Heart right ventricle (tissue), 16 donors: Measurements from ENCODE around the gene CHMP2A. TPM values are rescaled to one million over a fixed set of nuclear protein-coding genes. Genes with fewer than 3 reads are reported as not detected.
A peak's percentile ranks its signal among the peaks of the same experiment; 100 is the strongest.
"Not testable (repeated sequence)": the region's sequence is repeated elsewhere in the genome, so short reads cannot be mapped to it uniquely, and the experiment has no call there.

Source experiments
- ATAC-seq, 8 donors: fragments of 200-7000 bp; cut with Tn5 transposase; one replicate each; pipeline ENCODE4 v1.9.1; 2020; ENCODE audit warnings: mild to moderate bottlenecking in 8 of 8, moderate library complexity in 8 of 8, moderate number of reproducible peaks in 1 of 8
- DNase-seq, 2 donors: peaks; one replicate each; pipeline ENCODE4 v3.0.0-alpha.2; 2020
- H3K27ac ChIP-seq, 10 donors: fragments of 200-600 bp; sonication (generic) in 2 of 10; one replicate each; pipeline versions ENCODE4 v1.5.0 to v1.8.0; 2020 to 2022; ENCODE audit warnings: mild to moderate bottlenecking in 3 of 10
- H3K27me3 ChIP-seq, 7 donors: fragments of 200-600 bp; one replicate each; pipeline ENCODE4 v1.8.0; 2021 to 2022; ENCODE audit warnings: mild to moderate bottlenecking in 2 of 7
- H3K36me3 ChIP-seq, 9 donors: fragments of 200-600 bp; sonication (generic) in 1 of 9; one replicate each; pipeline versions ENCODE4 v1.5.0 to v1.8.0; 2020 to 2022; ENCODE audit warnings: mild to moderate bottlenecking in 2 of 9
- H3K4me1 ChIP-seq, 9 donors: fragments of 200-600 bp; sonication (generic) in 1 of 9; one replicate each; pipeline versions ENCODE4 v1.5.0 to v1.8.0; 2020 to 2022; ENCODE audit warnings: mild to moderate bottlenecking in 4 of 9
- H3K4me3 ChIP-seq, 10 donors: fragments of 200-600 bp; sonication (generic) in 2 of 10; one replicate each; pipeline versions ENCODE4 v1.5.0 to v1.8.0; 2020 to 2022; ENCODE audit warnings: mild to moderate bottlenecking in 7 of 10, moderate library complexity in 2 of 10
- H3K9me3 ChIP-seq, 11 donors: fragments of 200-600 bp in 10 of 11; sonication (generic) in 2 of 11; one replicate each; pipeline versions ENCODE4 v1.5.0 to v1.8.0; 2013 to 2022; ENCODE audit warnings: mild to moderate bottlenecking in 2 of 11, control low read depth in 1 of 11, moderate library complexity in 1 of 11
- CTCF ChIP-seq, 9 donors: fragments of 200-600 bp; sonication (generic) in 2 of 9; IDR thresholded peaks; one replicate each; pipeline versions ENCODE4 v1.5.0 to v1.8.0; 2021 to 2022; ENCODE audit warnings: antibody characterized with exemption in 9 of 9, mild to moderate bottlenecking in 5 of 9, moderate library complexity in 1 of 9
- WGBS, 2 donors: extraction: QIAGEN DNeasy Blood & Tissue Kit; methylation state at CpG; one replicate each; pipeline ENCODE4 v1.1.7; 2013; ENCODE audit warnings: inconsistent platforms in 1 of 2; 5-methylcytosine and 5-hydroxymethylcytosine counted together
- intact Hi-C, 10 donors: fragments of 100-400 bp; cut with DNase I; formaldehyde crosslinking; loops; one replicate each; pipeline versions ENCODE4 v1.11.1 to v1.14.2; 2022
- polyA plus RNA-seq, 2 donors: library from polyadenylated mRNA; stranded (reverse); fragments of 200-250 nt; gene quantifications; one replicate each; pipeline ENCODE4 v1.2.3, GENCODE V29; 2013
- total RNA-seq, 10 donors: library from RNA; stranded (reverse); fragmentation: NEBNext Ultra II Directional in 3 of 10; extraction: Animal tissue kit (Norgen Biotek cat#: 25700) in 3 of 10; gene quantifications; one replicate each; pipeline versions ENCODE4 v1.2.1 to v1.2.4, GENCODE V29; 2021 to 2023
- donor health status: Arrhythmogenic right ventricular cardiomyopathy.
- donor health status: ischemic (EF 13 %, LVEDD 7.1; RV severe dilation, severe dysfunction).
- donor health status: healthy with polysubstance abuse.
- donor health status: DM: no; HTN: yes; CAD: no.
- donor health status: DM: no; HTN: no; CAD: no.
- donor health status: ischemic (EF 25% LVEDD 6.9; RV normal size, moderate dysfunction).
- donor health status: ischemic (EF 25% LVEDD 5.7; RV mildly dilated, moderate dysfunction).
- donor health status: healthy.
- donor health status: DM: yes; HTN: yes; CAD: no.
- donor health status: Ischemic cardiomyopathy.
- donor health status: ischemic (EF 35%, LVEDD 5.7; RV mildly dilated, moderate dysfunction).
- donor health status: nonischemic (EF 11% LVEDD 7.7; RV severe dilation, severe dysfunction).
- donor health status: DM: yes; HTN: yes; CAD: no.
- donor health status: PGD.
- donor health status: ischemic (EF 29% LVEDD 5.4; RV normal size, mild dysfunction).
- donor health status: nonischemic (EF 23%, LVEDD 6.1; RV moderate dilation, normal function).

Gene CHMP2A
- total and polyA plus RNA-seq, 12 donors: 123 to 349 (median 133) TPM

GRCh38 chr19:58579473-58580142, 24.7 kb upstream of the CHMP2A start:
- Histone ChIP-seq H3K27ac (no peak overlapping the region), H3K9me3 (no peaks in the 10 kb centered on the region), H3K27me3 (no peaks in the 10 kb centered on the region), H3K4me3 (no peak overlapping the region), H3K4me1 (peaks cover 2 to 28% (median 9%) of the 10 kb centered on the region in 9 donors), H3K36me3 (peaks cover 0 to 41% (median 10%) of the 10 kb centered on the region in 9 donors)
- intact Hi-C loops: no loop called here
- WGBS, 2 donors: 88 to 91% methylated on average over 8 of the region's 8 CpGs
- TF ChIP-seq CTCF (IDR thresholded peaks at IDR 0.05): no peak
- no peak for DNase-seq
- ATAC-seq: no peak

GRCh38 chr19:58578012-58578925, 23.4 kb upstream of the CHMP2A start:
- ATAC-seq: no peak
- Histone ChIP-seq H3K36me3 (peaks cover 0 to 28% (median 4%) of the 10 kb centered on the region in 9 donors), H3K27ac (no peak overlapping the region), H3K4me1 (peaks cover 11 to 39% (median 15%) of the 10 kb centered on the region in 9 donors), H3K4me3 (no peak overlapping the region), H3K27me3 (no peaks in the 10 kb centered on the region), H3K9me3 (no peaks in the 10 kb centered on the region)
- 91% methylated on average over 11 of the region's 11 CpGs for WGBS, 2 donors
- intact Hi-C loops: no loop called here
- no peak for TF ChIP-seq CTCF (IDR thresholded peaks at IDR 0.05)
- no peak for DNase-seq

DNA sequence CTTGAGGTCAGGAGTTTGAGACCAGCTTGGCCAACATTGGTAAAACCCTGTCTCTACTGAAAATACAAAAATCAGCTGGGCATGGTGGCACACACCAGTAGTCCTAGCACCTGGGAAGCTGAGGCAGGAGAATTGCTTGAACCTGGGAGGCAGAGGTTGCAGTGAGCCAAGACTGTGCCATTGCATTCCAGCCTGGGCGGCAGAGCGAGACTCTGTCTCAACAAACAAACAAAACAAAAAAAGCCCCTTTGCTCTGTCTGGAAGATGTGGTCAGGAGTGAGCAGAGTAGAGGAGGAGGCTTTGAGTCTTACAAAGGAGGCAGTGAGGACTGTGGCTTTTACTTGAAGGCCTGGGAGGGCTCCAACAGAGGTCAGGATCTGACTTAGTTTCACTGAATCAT, 22.7 kb upstream of the CHMP2A start:
- ATAC-seq, H3K27ac ChIP-seq, H3K27me3 ChIP-seq, H3K4me3 ChIP-seq, H3K9me3 ChIP-seq, intact Hi-C loops, DNase-seq: not testable (repeated sequence)
- WGBS, 2 donors: 97 to 98% methylated on average over 2 of the region's 2 CpGs
- H3K36me3 ChIP-seq: peaks cover 0 to 21% (median 4%) of the 10 kb centered on the region in 9 donors
- H3K4me1 ChIP-seq: peaks cover 11 to 39% (median 15%) of the 10 kb centered on the region in 9 donors

DNA sequence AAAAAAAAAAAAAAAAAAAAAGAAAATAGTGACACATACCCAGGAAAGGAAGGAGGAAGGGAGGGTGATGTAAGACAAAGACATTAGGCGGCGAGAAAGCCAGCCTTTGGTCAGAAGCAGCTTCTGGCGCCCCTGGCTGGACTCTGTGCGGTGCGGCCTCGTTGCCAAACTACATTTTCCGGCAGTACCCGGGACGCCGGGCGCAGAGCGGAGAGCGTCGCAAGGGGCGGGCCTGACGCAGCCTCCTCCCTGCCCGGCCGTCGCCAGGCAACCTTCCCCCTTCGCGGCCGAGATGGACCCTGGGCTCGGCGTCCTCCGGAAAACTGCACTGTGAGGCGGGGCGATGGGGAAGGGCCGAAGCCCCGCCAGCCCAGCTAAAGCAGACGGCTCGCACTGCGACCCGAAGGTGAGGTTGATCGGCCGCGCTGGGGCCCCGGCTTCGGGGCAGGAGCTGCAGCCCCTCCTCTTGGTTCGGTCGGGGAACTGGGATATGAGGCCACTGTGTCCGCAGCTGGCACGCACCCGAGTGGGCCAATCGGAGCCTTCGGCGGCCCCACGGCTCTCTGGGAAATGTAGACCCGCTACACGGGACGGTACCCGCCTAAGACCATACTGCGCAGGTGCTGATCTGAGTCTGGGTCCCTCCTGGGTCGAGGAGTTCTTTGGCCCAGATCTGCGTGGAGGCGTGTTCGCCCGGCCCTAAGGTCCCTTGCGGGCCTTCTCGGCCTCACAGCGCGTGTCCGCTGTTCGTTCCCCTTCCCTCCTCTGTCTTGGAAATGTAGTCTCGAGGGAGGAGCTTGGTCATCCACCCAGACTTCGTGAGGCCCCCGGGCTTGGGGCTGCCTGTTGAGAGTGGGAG, 20.5 kb upstream of the CHMP2A start:
- H3K27ac ChIP-seq: peak overlapping the region; percentile 88 to 96 (median 92)
- DNase-seq (peak; percentile 91), ATAC-seq (peak; percentile 67 to 76 (median 74))
- 0% methylated on average over 66 of the region's 66 CpGs for WGBS, 2 donors
- H3K9me3 ChIP-seq: no peaks in the 10 kb centered on the region
- peak in 2 of 9 donors; percentile 16 to 17 for TF ChIP-seq CTCF (IDR thresholded peaks at IDR 0.05)
- H3K4me1 ChIP-seq: peaks cover 4 to 37% (median 21%) of the 10 kb centered on the region in 9 donors
- intact Hi-C loops: loop anchor here in 1 of 10 donors (1.0 kb wide), 1 partner anchor 56 kb away; the partner anchor contains the start of gene ZBTB45
- peak overlapping the region; percentile 67 to 93 (median 84) for H3K4me3 ChIP-seq
- H3K36me3 ChIP-seq: peaks cover 0 to 20% (median 0%) of the 10 kb centered on the region in 9 donors
- no peaks in the 10 kb centered on the region for H3K27me3 ChIP-seq
